Kidney epithelial cell (primary cell): ENCODE data around the gene IGSF11. TPM values are rescaled to one million over a fixed set of nuclear protein-coding genes. Genes with fewer than 3 reads are reported as not detected.
"Not testable (repeated sequence)": the region's sequence is repeated elsewhere in the genome, so short reads cannot be mapped to it uniquely, and the experiment has no call there.

ENCODE experiments used
- DNase-seq: peaks from one replicate; pipeline ENCODE4 v3.0.0-alpha.2; 2010; ENCODE audit warnings: low read depth
- H3K27me3 ChIP-seq: 2 replicates; pipeline ENCODE4 v1.6.0; 2011; ENCODE audit warnings: low read length; ENCODE audit not compliant: control insufficient read depth, insufficient read depth
- H3K36me3 ChIP-seq: 2 replicates; pipeline ENCODE4 v1.5.1; 2011; ENCODE audit warnings: low read length; ENCODE audit not compliant: control insufficient read depth, insufficient read depth
- H3K4me3 ChIP-seq: 2 replicates; pipeline ENCODE4 v1.5.1; 2011; ENCODE audit warnings: low read depth, mild to moderate bottlenecking, control low read depth, low read length
- total RNA-seq: library from RNA; depleted of rRNA; stranded (reverse); fragments of >200 nt; gene quantifications from 2 replicates; pipeline ENCODE4 v1.2.3, GENCODE V29; 2015
- TF ChIP-seq, protein P1 (sequence below): IDR thresholded peaks from 2 replicates; pipeline ENCODE4 v1.5.1; 2011; ENCODE audit warnings: mild to moderate bottlenecking, moderate library complexity, low read length, control low read depth, inconsistent platforms; ENCODE audit not compliant: insufficient read depth, poor library complexity, severe bottlenecking

Gene IGSF11
- total RNA-seq, 1 donor from 2014 or later = not detected

GRCh38 chr3:118977671-118978392, 56.8 kb downstream of the IGSF11 start:
- Histone ChIP-seq H3K4me3 (no peak overlapping the region), H3K27me3 (no peaks in the 10 kb centered on the region), H3K36me3 (no peaks in the 10 kb centered on the region)
- TF ChIP-seq, protein P1, sequence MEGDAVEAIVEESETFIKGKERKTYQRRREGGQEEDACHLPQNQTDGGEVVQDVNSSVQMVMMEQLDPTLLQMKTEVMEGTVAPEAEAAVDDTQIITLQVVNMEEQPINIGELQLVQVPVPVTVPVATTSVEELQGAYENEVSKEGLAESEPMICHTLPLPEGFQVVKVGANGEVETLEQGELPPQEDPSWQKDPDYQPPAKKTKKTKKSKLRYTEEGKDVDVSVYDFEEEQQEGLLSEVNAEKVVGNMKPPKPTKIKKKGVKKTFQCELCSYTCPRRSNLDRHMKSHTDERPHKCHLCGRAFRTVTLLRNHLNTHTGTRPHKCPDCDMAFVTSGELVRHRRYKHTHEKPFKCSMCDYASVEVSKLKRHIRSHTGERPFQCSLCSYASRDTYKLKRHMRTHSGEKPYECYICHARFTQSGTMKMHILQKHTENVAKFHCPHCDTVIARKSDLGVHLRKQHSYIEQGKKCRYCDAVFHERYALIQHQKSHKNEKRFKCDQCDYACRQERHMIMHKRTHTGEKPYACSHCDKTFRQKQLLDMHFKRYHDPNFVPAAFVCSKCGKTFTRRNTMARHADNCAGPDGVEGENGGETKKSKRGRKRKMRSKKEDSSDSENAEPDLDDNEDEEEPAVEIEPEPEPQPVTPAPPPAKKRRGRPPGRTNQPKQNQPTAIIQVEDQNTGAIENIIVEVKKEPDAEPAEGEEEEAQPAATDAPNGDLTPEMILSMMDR = no peak
- DNase-seq = no peak

- TF ChIP-seq, protein P1 = no peak
Measured at GRCh38 chr3:118977118-118977517, 57.5 kb downstream of the IGSF11 start.

GRCh38 chr3:118975476-118975875, 59.2 kb downstream of the IGSF11 start:
- not testable (repeated sequence) for H3K27me3 ChIP-seq, DNase-seq, H3K4me3 ChIP-seq, H3K36me3 ChIP-seq

More at GRCh38 chr3:118977118-118977517, 57.5 kb downstream of the IGSF11 start:
- H3K36me3 ChIP-seq = no peaks in the 10 kb centered on the region
- H3K27me3 ChIP-seq = no peaks in the 10 kb centered on the region
- no peak overlapping the region for H3K4me3 ChIP-seq
- DNase-seq = no peak

DNA sequence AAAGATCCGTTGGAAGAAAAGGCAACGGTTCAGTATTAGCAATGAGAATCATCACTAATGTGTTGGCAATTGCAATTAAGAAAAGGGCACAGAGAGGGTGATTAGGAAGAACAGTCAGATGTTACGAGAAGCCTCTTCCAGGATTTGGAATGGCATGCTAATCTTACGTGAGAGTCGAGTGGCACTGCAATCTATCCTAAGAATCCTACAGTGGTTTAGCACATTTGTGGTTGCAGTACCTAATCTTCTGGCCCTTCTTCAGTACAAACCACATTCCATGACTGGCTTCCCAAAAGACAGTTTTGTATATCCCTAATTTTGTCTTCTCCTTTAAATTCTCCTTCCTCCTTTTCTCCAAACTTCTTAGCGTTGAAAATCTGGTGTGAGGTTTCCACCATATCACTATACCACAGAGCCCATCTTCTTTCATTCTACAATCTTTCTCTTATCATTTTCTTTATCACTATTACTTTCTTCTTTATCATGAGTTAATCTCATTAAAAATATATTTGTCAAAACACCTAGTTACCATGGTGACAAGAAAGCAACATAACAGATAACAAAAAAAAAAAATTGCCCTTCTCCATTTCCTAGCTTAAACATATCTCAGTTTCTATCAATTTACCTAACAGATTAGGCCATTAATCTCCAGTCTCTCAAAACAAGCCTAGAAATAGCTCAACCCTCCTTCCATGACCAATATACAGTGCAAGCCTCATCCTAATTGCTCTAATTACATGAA, 60.1 kb downstream of the IGSF11 start:
- DNase-seq = no peak
- Histone ChIP-seq H3K36me3 (no peaks in the 10 kb centered on the region), H3K4me3 (no peak overlapping the region), H3K27me3 (no peaks in the 10 kb centered on the region)
- TF ChIP-seq, protein P1 = no peak

DNA sequence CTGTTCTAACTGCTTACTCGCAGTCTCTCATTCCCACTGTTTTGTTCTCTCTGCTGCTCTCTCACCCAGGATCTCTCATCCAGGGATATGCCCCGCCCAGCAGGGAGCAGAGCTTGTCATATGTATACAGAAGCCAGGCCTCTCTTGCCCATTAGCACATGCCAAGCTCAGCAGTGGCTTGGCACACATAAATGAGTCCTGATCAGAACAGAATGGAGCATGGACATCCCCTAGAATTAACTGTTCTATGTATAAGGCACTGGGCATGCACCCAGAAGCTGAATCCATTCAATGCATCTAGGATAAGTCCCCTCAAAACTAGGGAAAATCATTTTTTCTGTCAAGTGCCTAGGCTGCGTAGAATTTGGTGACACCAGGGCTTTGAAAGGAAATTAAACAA, 61.6 kb downstream of the IGSF11 start:
- TF ChIP-seq, protein P1 = no peak
- Histone ChIP-seq H3K4me3 (no peak overlapping the region), H3K36me3 (no peaks in the 10 kb centered on the region), H3K27me3 (no peaks in the 10 kb centered on the region)
- no peak for DNase-seq

DNA sequence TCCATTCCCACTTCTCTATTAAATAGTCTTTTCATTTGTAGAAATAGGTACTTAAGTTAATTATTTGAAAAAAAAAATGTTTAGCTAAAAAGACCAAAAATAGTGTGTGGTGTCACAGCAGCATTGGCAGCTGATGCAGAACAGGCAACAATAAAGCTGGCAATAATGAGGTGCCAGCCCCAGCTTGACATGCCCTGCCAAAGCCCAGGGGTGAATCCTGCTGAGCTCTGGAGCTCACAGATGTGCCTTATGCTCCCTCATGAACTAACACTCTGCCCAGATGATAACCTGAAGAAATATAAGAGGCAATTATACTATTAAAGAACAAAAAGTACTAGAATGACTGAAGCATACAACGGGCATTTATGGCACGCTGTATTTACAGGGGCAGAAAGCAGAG, 63.8 kb downstream of the IGSF11 start:
- Histone ChIP-seq H3K36me3 (no peaks in the 10 kb centered on the region), H3K4me3 (no peak overlapping the region), H3K27me3 (no peaks in the 10 kb centered on the region)
- DNase-seq = no peak
- TF ChIP-seq, protein P1 = no peak
